ACC112 (cell line): ENCODE measurements around the gene PARP16.

Source experiments
- H2AFZ ChIP-seq: fragments of 200-600 bp; sonication (generic); one replicate; pipeline ENCODE4 v1.6.0; 2017; ENCODE audit warnings: antibody characterized with exemption, low read length; ENCODE audit not compliant: unreplicated experiment
- H3K27ac ChIP-seq: fragments of 200-600 bp; sonication (generic); 2 replicates; pipeline ENCODE4 v1.5.1; 2014; ENCODE audit warnings: low read depth, mild to moderate bottlenecking, antibody characterized with exemption, low read length, moderate library complexity
- H3K27me3 ChIP-seq: fragments of 200-600 bp; sonication (generic); 2 replicates; pipeline ENCODE4 v1.6.1; 2014; ENCODE audit warnings: mild to moderate bottlenecking, antibody characterized with exemption, low read length, moderate library complexity, mixed read lengths; ENCODE audit not compliant: insufficient read depth
- H3K36me3 ChIP-seq: fragments of 200-600 bp; sonication (generic); 2 replicates; pipeline ENCODE4 v1.6.1; 2016; ENCODE audit warnings: mild to moderate bottlenecking, antibody characterized with exemption, low read length, moderate library complexity, mixed read lengths; ENCODE audit not compliant: insufficient read depth
- H3K4me1 ChIP-seq: fragments of 200-600 bp; sonication (generic); one replicate; pipeline ENCODE4 v1.6.1; 2016; ENCODE audit warnings: low read length, mixed read lengths; ENCODE audit not compliant: insufficient read depth, unreplicated experiment, control insufficient read depth
- H3K4me3 ChIP-seq: fragments of 200-600 bp; sonication (generic); 2 replicates; pipeline ENCODE4 v1.5.1; 2014; ENCODE audit warnings: mild to moderate bottlenecking, low read depth, low read length
- H3K79me2 ChIP-seq: fragments of 200-600 bp; sonication (generic); one replicate; pipeline ENCODE4 v1.6.0; 2016; ENCODE audit warnings: low read length; ENCODE audit not compliant: control insufficient read depth, unreplicated experiment, insufficient read depth

The PARP16 gene

GRCh38 chr15:65298731-65299130 is 12.0 kb upstream of the PARP16 start:
- Histone ChIP-seq H2AFZ (no peak overlapping the region), H3K79me2 (no peaks in the 10 kb centered on the region), H3K36me3 (no peaks in the 10 kb centered on the region), H3K4me3 (no peak overlapping the region), H3K4me1 (no peaks in the 10 kb centered on the region), H3K27me3 (no peaks in the 10 kb centered on the region), H3K27ac (no peak overlapping the region)

GRCh38 chr15:65292938-65293518 is 6.3 kb upstream of the PARP16 start:
- Histone ChIP-seq H2AFZ (no peak overlapping the region), H3K4me1 (no peaks in the 10 kb centered on the region), H3K27me3 (no peaks in the 10 kb centered on the region), H3K27ac (no peak overlapping the region), H3K79me2 (no peaks in the 10 kb centered on the region), H3K36me3 (no peaks in the 10 kb centered on the region), H3K4me3 (no peak overlapping the region)

GRCh38 chr15:65290228-65290627 is 3.5 kb upstream of the PARP16 start:
- Histone ChIP-seq H2AFZ (no peak overlapping the region), H3K27me3 (no peaks in the 10 kb centered on the region), H3K27ac (no peak overlapping the region), H3K4me1 (peaks cover 5% of the 10 kb centered on the region), H3K36me3 (no peaks in the 10 kb centered on the region), H3K79me2 (no peaks in the 10 kb centered on the region), H3K4me3 (no peak overlapping the region)

GRCh38 chr15:65289261-65289854 is 2.7 kb upstream of the PARP16 start:
- Histone ChIP-seq H3K4me3 (no peak overlapping the region), H2AFZ (no peak overlapping the region), H3K27me3 (no peaks in the 10 kb centered on the region), H3K79me2 (no peaks in the 10 kb centered on the region), H3K4me1 (peaks cover 5% of the 10 kb centered on the region), H3K27ac (no peak overlapping the region), H3K36me3 (no peaks in the 10 kb centered on the region)

GRCh38 chr15:65287520-65287855 is 805 bp upstream of the PARP16 start:
- H3K4me1 ChIP-seq = peaks cover 5% of the 10 kb centered on the region
- peak overlapping the region; percentile 36 for H2AFZ ChIP-seq
- peak overlapping the region; percentile 91 for H3K4me3 ChIP-seq
- H3K36me3 ChIP-seq = no peaks in the 10 kb centered on the region
- no peaks in the 10 kb centered on the region for H3K27me3 ChIP-seq
- H3K79me2 ChIP-seq = no peaks in the 10 kb centered on the region
- no peak overlapping the region for H3K27ac ChIP-seq

GRCh38 chr15:65286069-65286703 is 497 bp downstream of the PARP16 start:
- no peaks in the 10 kb centered on the region for H3K79me2 ChIP-seq
- H3K4me1 ChIP-seq = peaks cover 5% of the 10 kb centered on the region
- H3K27ac ChIP-seq = no peak overlapping the region
- H3K27me3 ChIP-seq = no peaks in the 10 kb centered on the region
- peak overlapping the region; percentile 61 for H2AFZ ChIP-seq
- no peaks in the 10 kb centered on the region for H3K36me3 ChIP-seq
- H3K4me3 ChIP-seq = peak overlapping the region; percentile 91

- Histone ChIP-seq H3K27me3 (no peaks in the 10 kb centered on the region), H2AFZ (peak overlapping the region; percentile 61), H3K79me2 (no peaks in the 10 kb centered on the region), H3K4me3 (peak overlapping the region; percentile 91), H3K27ac (no peak overlapping the region), H3K36me3 (no peaks in the 10 kb centered on the region), H3K4me1 (peaks cover 5% of the 10 kb centered on the region)
Measured at GRCh38 chr15:65285291-65286068, 1.2 kb downstream of the PARP16 start.

- Histone ChIP-seq H3K4me1 (peaks cover 7% of the 10 kb centered on the region), H3K79me2 (no peaks in the 10 kb centered on the region), H3K4me3 (no peak overlapping the region), H2AFZ (no peak overlapping the region), H3K27me3 (no peaks in the 10 kb centered on the region), H3K27ac (no peak overlapping the region), H3K36me3 (no peaks in the 10 kb centered on the region)
Measured at GRCh38 chr15:65278480-65278879, 8.2 kb downstream of the PARP16 start.

- Histone ChIP-seq H2AFZ (no peak overlapping the region), H3K27ac (no peak overlapping the region), H3K79me2 (no peaks in the 10 kb centered on the region), H3K36me3 (no peaks in the 10 kb centered on the region), H3K4me1 (peaks cover 7% of the 10 kb centered on the region), H3K27me3 (no peaks in the 10 kb centered on the region), H3K4me3 (no peak overlapping the region)
Measured at GRCh38 chr15:65277015-65277414, 9.7 kb downstream of the PARP16 start.

- Histone ChIP-seq H3K36me3 (no peaks in the 10 kb centered on the region), H3K4me3 (no peak overlapping the region), H3K4me1 (peaks cover 7% of the 10 kb centered on the region), H2AFZ (no peak overlapping the region), H3K27ac (no peak overlapping the region), H3K27me3 (no peaks in the 10 kb centered on the region), H3K79me2 (no peaks in the 10 kb centered on the region)
Measured at GRCh38 chr15:65275728-65276126, 11.0 kb downstream of the PARP16 start.
